ENCODE measurements around the gene SLC22A1.

The SLC22A1 gene

DNA sequence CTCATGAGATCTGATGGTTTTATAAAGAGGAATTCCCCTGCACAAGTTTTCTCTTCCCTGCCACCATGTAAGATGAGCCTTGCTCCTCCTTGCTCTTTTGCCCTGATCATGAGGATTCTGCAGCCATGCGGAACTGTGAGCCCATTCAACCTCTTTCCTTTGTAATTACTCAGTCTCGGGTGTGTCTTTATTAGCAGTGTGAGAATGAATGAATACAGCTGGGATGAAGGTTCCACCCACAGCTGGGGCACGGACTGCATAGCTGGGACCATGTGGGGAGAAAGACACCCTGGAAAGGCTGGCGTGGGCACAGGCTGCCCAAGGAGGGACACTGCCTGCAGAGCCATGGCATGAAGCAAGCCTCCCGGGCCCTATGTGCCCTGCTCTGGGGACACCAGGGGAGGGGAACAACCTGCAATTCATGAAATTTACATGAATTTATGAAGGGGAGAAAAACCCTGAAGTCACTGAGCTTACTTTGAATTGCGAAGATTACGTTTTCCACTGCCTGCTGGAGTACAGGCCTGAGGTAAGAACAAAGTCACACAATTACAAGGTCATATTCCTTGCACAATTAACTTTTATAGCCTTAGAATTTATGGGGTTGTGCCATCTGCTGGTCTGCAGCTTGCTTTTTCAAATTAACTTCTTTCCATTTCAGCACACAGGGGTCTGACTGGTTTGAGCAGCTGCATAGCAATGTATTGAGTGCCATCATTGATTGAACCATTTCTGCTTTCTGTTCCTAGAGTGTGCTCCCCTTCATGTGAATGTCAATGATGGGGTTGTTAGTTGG, 46.2 kb downstream of the SLC22A1 start:
- no peak overlapping the region for H3K4me3 ChIP-seq (ENCODE audit: low read depth, low read length)

GRCh38 chr6:160170018-160170680, 48.5 kb downstream of the SLC22A1 start:
- H3K4me3 ChIP-seq (ENCODE audit: low read depth, low read length): no peak overlapping the region

DNA sequence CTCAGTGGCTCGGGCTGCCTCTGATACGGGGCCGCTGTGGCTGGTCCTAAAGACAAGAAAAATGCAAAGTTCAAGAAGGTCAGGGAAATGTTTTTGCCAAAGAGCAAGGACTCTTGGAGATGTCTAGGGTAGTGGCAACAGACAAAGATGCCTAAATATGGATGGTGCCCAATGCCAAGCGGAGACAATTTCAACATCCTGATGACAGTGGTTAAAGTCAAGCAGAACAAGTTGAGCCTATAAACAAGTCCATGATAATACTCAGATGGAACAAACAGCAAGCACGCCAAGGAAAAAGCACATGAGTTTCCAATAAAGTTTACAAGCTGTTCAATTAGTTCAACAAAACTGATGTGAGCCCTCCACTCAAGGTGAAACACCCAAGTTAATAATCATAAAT, 51.1 kb downstream of the SLC22A1 start:
- H3K4me3 ChIP-seq (ENCODE audit: low read depth, low read length): no peak overlapping the region

GRCh38 chr6:160173806-160174527, 52.4 kb downstream of the SLC22A1 start:
- no peak overlapping the region for H3K4me3 ChIP-seq (ENCODE audit: low read depth, low read length)

DNA sequence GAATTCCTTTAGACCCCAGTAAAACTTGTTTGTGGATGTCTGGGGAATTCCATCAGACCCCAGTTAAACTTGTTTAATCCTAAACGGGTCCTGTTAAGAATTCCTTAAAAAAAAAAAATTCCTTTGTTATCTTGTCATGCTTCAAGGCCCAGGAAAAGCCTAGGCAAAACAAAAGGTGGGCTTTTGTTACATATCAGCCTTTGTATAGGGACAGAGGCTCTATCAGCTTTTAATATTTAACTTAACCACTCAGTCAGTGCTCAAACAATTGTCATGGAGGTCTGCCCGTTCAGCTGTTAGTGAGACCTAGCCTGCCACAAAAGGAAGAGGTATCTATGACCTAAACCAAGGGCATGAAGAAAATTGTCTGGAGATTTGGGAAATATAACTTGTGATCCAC, 53.1 kb downstream of the SLC22A1 start:
- H3K4me3 ChIP-seq (ENCODE audit: low read depth, low read length): no peak overlapping the region

DNA sequence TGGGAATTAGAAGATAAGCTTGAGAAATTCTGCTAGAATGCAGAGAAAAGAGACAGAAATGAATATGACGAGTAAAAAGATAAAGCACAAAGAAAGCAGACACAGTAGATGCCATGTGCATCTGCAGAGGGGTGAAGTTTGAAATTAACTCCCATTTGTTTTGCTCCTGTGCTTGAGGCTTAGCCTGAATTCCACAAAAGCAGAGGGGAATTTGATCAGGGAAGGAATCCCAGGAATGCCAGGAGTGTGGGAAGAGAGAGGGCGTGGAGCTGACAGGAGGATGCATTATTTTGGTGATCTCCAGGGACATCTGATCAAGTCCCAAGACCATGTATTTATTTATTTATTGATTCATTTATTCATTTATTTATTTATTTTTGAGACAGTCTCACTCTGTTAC, 55.6 kb downstream of the SLC22A1 start:
- H3K4me3 ChIP-seq (ENCODE audit: low read depth, low read length): no peak overlapping the region

- H3K4me3 ChIP-seq (ENCODE audit: low read depth, low read length): no peak overlapping the region
These were observed 56.7 kb downstream of the SLC22A1 start for GRCh38 chr6:160178271-160178670.

- H3K4me3 ChIP-seq (ENCODE audit: low read depth, low read length): no peak overlapping the region
These were observed 59.1 kb downstream of the SLC22A1 start for GRCh38 chr6:160180706-160181105.

GRCh38 chr6:160188773-160189172, 67.2 kb downstream of the SLC22A1 start:
- H3K4me3 ChIP-seq (ENCODE audit: low read depth, low read length): no peak overlapping the region

DNA sequence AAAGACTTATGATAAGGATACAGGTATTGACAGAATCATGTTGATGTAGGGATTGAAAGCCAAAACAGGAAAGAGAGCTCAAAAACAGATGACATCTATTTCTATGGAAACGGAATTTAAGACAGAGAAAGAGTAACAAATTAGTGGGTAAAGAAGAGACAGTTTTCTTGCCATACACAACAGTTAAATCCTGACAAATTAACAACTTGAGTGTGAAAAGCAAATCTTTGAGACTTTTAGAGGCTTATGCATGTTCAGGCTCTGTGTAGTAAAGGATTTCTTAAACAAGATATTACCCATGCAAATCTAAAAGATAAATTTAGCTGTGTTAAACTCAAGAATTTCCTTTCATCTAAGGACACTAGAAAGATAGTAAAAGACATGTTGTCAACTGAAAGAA, 68.5 kb downstream of the SLC22A1 start:
- no peak overlapping the region for H3K4me3 ChIP-seq (ENCODE audit: low read depth, low read length)

DNA sequence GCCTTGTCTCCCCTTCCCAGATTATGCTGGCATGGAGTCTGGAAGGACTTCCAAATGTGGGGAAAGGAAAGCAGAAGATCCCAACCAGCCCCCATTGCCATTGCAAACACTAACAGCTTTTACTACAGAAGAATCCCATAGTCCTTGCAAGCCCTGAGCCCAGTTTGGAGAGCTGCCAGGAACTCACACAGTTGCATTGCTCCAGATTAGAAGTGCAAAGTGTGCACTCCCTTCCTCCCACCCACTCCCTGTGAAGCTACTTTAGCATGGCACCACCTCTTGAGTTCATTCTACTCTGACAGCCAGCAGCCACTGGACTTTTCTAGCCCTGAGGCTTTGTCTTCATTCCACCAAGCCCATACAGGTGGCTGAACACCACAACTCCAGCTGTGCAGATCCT, 69.4 kb downstream of the SLC22A1 start:
- no peak overlapping the region for H3K4me3 ChIP-seq (ENCODE audit: low read depth, low read length)

- H3K4me3 ChIP-seq (ENCODE audit: low read depth, low read length): no peak overlapping the region
These were observed 71.2 kb downstream of the SLC22A1 start for GRCh38 chr6:160192840-160193239.

DNA sequence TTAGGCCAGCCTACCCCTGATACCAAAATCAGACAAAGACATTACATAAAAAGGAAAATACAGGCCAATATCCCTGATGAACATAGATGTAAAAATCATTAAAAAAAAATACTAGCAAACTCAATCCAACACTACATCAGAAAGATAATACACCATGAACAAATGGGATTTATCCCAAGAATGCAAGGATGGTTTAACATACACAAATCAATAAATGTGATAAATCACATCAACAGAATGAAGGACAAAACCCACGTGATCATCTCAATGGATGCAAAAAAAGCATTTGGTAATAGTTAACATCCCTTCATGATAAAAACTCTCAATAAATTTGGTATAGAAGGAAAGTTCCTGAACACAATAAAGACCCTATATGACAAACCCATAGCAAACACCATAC, 73.2 kb downstream of the SLC22A1 start:
- no peak overlapping the region for H3K4me3 ChIP-seq (ENCODE audit: low read depth, low read length)

- no peak overlapping the region for H3K4me3 ChIP-seq (ENCODE audit: low read depth, low read length)
These were observed 76.0 kb downstream of the SLC22A1 start for GRCh38 chr6:160197662-160198061.

- H3K4me3 ChIP-seq (ENCODE audit: low read depth, low read length): no peak overlapping the region
These were observed 77.1 kb downstream of the SLC22A1 start for GRCh38 chr6:160198606-160199211.

DNA sequence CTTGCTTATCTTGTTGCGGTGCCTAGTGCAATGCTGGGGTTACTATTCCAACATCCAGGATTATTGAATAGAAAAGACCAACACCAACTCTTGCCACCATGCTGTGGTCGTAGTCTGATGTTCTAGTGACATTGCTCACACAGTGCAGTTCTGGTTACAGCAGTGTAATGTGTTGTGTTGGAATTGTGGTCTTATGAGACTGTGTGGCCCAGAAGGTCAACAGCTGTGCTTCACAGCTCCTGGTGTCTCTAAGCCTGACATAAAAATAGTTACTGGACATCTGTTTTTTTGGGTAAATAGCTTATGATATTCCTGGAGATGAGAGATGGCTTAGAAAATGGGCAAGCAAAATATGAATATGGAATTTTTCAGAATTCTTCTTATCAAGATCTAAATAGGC, 79.4 kb downstream of the SLC22A1 start:
- no peak overlapping the region for H3K4me3 ChIP-seq (ENCODE audit: low read depth, low read length)

DNA sequence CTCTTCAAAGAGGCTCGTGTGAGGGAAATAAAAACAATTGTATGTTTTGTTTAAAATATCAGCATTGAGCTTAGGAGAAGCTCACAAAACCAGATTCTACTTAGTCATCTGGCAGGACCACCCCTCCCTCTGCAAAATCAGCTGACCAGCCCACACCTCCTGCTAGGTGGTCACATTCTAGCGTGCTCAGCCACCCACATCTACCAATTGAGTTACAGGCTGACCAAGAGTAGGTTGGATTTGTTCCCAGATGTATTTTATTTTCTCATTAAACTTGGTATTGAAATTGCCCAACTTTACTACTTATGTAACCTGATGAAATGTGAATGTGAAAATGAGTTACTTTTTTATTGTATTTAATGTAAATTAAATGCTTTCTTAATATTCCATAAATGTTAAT, 80.8 kb downstream of the SLC22A1 start:
- no peak overlapping the region for H3K4me3 ChIP-seq (ENCODE audit: low read depth, low read length)

DNA sequence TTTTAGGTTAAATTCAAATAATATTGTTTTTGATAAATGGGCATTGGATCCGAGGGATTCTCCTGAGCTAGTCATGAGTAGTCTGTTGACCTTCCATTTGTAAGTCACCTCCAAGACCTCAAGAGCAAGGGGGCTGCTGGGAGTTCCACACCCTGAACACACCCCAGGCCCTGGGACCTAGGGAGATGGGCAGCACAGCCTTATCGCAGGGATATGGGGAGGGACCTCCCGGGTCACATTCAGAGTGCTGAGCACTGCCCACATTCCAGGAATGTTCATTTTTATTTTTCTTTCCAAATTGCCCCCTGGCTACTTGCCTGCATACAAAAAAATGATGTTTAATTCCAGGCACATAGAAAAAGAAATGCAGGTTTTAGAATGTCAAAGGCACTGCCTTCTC, 81.5 kb downstream of the SLC22A1 start:
- no peak overlapping the region for H3K4me3 ChIP-seq (ENCODE audit: low read depth, low read length)

DNA sequence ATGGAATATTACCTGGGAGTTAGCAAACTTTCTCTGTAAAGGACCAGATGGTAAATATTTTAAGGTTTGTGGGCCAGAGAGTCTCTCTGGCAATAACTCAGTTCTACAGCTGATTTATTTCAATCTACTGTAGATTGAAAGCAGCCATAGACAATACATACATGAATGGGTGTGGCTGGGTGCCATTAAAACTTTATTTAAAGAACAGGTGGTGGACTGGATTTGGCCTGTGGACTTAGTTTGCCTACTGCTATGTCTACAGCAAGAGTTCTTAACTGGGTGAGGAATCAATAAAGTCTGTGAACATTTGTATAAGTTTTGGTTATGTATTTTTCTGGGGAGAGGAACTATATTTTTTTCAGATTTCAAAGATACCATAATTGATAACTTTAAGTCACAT, 81.9 kb downstream of the SLC22A1 start:
- no peak overlapping the region for H3K4me3 ChIP-seq (ENCODE audit: low read depth, low read length)

GRCh38 chr6:160203953-160204352, 82.3 kb downstream of the SLC22A1 start:
- no peak overlapping the region for H3K4me3 ChIP-seq (ENCODE audit: low read depth, low read length)

- no peak overlapping the region for H3K4me3 ChIP-seq (ENCODE audit: low read depth, low read length)
These were observed 83.1 kb downstream of the SLC22A1 start for GRCh38 chr6:160204710-160205109.

DNA sequence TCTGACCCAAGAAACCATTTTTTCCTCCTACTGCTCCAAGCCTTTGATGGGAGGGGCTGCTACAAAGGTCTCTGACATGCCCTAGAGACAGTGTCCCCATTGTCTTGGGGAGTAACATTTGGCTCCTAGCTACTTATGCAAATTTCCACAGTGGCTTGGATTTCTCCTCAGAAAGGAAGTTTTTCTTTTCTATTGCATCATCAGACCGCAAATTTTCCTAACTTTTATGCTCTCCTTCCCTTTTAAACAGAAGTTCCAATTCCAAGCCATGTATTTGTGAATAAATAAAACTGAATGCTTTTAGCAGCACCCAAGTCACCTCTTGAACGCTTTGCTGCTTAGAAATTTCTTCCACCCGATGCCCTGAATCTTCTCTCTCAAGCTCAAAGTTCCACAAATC, 86.0 kb downstream of the SLC22A1 start:
- no peak overlapping the region for H3K4me3 ChIP-seq (ENCODE audit: low read depth, low read length)

All from iPS-11a (cell line).